ENCODE measurements around the gene XYLT1. TPM values are rescaled to one million over a fixed set of nuclear protein-coding genes. Genes with fewer than 3 reads are reported as not detected.

XYLT1 gene
- total and polyA plus RNA-seq, 2 of the 4 experiments (the other 2 are of a cell fraction) = 9.0 to 12.7 TPM

DNA sequence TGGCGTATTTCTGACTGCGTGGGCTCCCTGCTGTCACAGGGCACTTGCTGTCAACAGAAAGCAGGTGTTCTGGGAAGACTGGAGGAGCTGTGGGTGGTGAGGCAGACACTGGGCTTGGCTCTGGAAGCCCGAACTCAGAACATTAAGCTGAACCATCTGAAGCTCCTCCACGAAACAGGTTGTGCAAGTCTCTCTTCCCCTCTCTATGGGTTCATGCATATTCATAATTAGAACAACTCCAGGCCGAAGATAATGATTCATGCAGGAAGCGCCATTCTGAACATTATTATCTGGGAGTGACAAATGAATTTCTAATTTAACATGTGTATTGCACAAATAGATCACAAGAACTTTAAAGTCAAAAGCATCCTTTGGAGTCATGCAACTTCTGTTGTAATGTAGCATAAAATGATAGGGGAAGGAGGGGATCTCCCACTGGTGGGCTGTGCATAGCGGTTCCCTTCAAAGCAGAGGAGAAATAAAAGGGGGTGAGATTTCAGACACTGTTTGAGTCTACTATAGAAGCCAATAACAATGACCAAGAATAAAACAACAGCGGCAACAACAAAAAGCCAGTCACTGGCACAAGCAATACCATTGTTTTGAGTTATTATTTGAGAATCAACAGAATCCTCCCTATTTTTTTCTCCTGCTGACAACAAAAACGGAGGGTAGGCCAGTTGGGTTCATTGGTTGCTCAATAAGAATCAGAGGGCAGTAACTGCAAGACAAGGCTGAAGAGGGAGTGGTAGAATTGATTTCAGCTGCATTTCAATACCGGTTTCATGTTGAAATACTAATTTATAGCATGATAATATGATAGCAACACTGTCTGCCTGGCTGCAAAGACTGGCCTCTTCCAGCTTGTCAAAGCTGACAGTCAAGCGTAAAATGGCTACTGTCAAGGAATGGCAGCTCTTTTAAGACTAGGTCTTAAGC lies 407.3 kb downstream of the XYLT1 start:
- no peak overlapping the region for H4K5ac ChIP-seq (ENCODE audit: low read depth, low read length)
- no peak overlapping the region for H2BK20ac ChIP-seq (ENCODE audit: low read depth, low read length)
- H3K23ac ChIP-seq (ENCODE audit: low read depth, low read length) = no peak overlapping the region
- H3K4me1 ChIP-seq (ENCODE audit: control insufficient read depth, insufficient read depth, low read length) = no peaks in the 10 kb centered on the region
- ChIA-PET CTCF (no interaction called here), POLR2A (ENCODE audit: unreplicated experiment) (no interaction called here)
- no peaks in the 10 kb centered on the region for H3K9me1 ChIP-seq (ENCODE audit: insufficient read depth, low read length)
- H4K91ac ChIP-seq (ENCODE audit: insufficient read depth, low read depth, low read length) = no peak overlapping the region
- H3K9me3 ChIP-seq (ENCODE audit: control insufficient read depth, insufficient read depth, low read length) = peaks cover 2% of the 10 kb centered on the region; the same call in 1 of the 2 replicates
- no peak overlapping the region for H2AFZ ChIP-seq (replicated peaks; ENCODE audit: low read length, poor library complexity)
- H3K18ac ChIP-seq (ENCODE audit: low read depth, low read length) = no peak overlapping the region
- no peak overlapping the region for H4K8ac ChIP-seq (ENCODE audit: low read depth in 2 of 2, low read length in 2 of 2)
- in situ Hi-C loops (cut with MboI; ENCODE audit: low sequenced_read_pairs) (no loop called here), intact Hi-C loops (cut with micrococcal nuclease) (no loop called here), dilution Hi-C loops (cut with HindIII; ENCODE audit: low sequenced_read_pairs, unreplicated experiment) (no loop called here)
- no peak overlapping the region for H3K27ac ChIP-seq (ENCODE audit: insufficient read depth, low read length)
- no peaks in the 10 kb centered on the region for H3K79me1 ChIP-seq (ENCODE audit: low read depth in 1 of 2, low read length in 2 of 2)
- WGBS, 2 experiments (ENCODE audit: extremely low coverage in 2 of 2, insufficient read length in 1 of 2) = no CpG with 5 or more reads among the region's 11 CpGs
- no peaks in the 10 kb centered on the region for H4K20me1 ChIP-seq (ENCODE audit: insufficient read depth, low read length)
- H2BK120ac ChIP-seq (ENCODE audit: low read depth, low read length) = no peak overlapping the region
- no peak overlapping the region for H2AK9ac ChIP-seq (replicated peaks; ENCODE audit: low read depth, low read length, poor library complexity)
- no TSS peak for BruUV-seq (replicated peaks)
- no peak overlapping the region for H2AK5ac ChIP-seq (ENCODE audit: low read depth, low read length)
- no peak overlapping the region for H3K56ac ChIP-seq (ENCODE audit: extremely low read depth, insufficient read depth, low read length)
- H3K14ac ChIP-seq (replicated peaks; ENCODE audit: low read depth, low read length) = no peak overlapping the region
- H3K4ac ChIP-seq (ENCODE audit: low read depth, low read length) = no peak overlapping the region
- no peak for ATAC-seq (ENCODE audit: low read depth)
- no peak overlapping the region for H3K4me3 ChIP-seq (ENCODE audit: insufficient read depth, low read depth, low read length)
- H3K4me2 ChIP-seq (ENCODE audit: low read depth, low read length) = no peak overlapping the region
- H3K9ac ChIP-seq (ENCODE audit: low read depth, low read length) = no peak overlapping the region
- no peaks in the 10 kb centered on the region for H3K36me3 ChIP-seq (ENCODE audit: control insufficient read depth, insufficient read depth, low read length)
- H2BK15ac ChIP-seq (ENCODE audit: low read depth, low read length) = no peak overlapping the region
- TF ChIP-seq MAFK (IDR thresholded peaks at IDR 0.05; ENCODE audit: low read depth, low read length) = no peak
- TF ChIP-seq MAZ (IDR thresholded peaks at IDR 0.05; ENCODE audit: borderline replicate concordance, low read depth, low read length) = no peak
- TF ChIP-seq CHD1 (IDR thresholded peaks at IDR 0.05; ENCODE audit: low read depth, low read length) = no peak
- no peak for TF ChIP-seq RFX5 (IDR thresholded peaks at IDR 0.05; ENCODE audit: low read depth, low read length)
- TF ChIP-seq, protein P1, sequence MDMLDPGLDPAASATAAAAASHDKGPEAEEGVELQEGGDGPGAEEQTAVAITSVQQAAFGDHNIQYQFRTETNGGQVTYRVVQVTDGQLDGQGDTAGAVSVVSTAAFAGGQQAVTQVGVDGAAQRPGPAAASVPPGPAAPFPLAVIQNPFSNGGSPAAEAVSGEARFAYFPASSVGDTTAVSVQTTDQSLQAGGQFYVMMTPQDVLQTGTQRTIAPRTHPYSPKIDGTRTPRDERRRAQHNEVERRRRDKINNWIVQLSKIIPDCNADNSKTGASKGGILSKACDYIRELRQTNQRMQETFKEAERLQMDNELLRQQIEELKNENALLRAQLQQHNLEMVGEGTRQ (IDR thresholded peaks at IDR 0.05; ENCODE audit: low read depth, low read length) = no peak
- no peak for TF ChIP-seq NFE2L2 (IDR thresholded peaks at IDR 0.05; ENCODE audit: low read depth, low read length)
- TF ChIP-seq CTCF (conservative IDR thresholded peaks at IDR 0.05; ENCODE audit: low read depth, low read length) = no peak
- no peaks in the 10 kb centered on the region for H3K27me3 ChIP-seq (ENCODE audit: control insufficient read depth, insufficient read depth, low read length)
- DNase-seq = no peak
- H2BK5ac ChIP-seq (ENCODE audit: low read depth, low read length, poor library complexity, severe bottlenecking) = no peak overlapping the region
